Activated naive CD8-positive, alpha-beta T cell (primary cell): Measurements from ENCODE around the gene TAS2R7.
"Not testable (repeated sequence)": the region's sequence is repeated elsewhere in the genome, so short reads cannot be mapped to it uniquely, and the experiment has no call there.

Experiments
- H3K27ac Mint-ChIP-seq: one replicate; pipeline ENCODE4 v1.8.0; 2021; ENCODE audit warnings: mixed read lengths
- H3K27me3 Mint-ChIP-seq: one replicate; pipeline ENCODE4 v1.8.0; 2021; ENCODE audit warnings: mixed read lengths
- H3K36me3 Mint-ChIP-seq: one replicate; pipeline ENCODE4 v1.8.0; 2021; ENCODE audit warnings: mixed read lengths
- H3K4me1 Mint-ChIP-seq: one replicate; pipeline ENCODE4 v1.8.0; 2021; ENCODE audit warnings: low read depth, mixed read lengths
- H3K4me3 Mint-ChIP-seq: one replicate; pipeline ENCODE4 v1.8.0; 2021; ENCODE audit warnings: mild to moderate bottlenecking, mixed read lengths
- H3K9me3 Mint-ChIP-seq: one replicate; pipeline ENCODE4 v1.8.0; 2021; ENCODE audit warnings: low read depth, mixed read lengths

The TAS2R7 gene, protein sequence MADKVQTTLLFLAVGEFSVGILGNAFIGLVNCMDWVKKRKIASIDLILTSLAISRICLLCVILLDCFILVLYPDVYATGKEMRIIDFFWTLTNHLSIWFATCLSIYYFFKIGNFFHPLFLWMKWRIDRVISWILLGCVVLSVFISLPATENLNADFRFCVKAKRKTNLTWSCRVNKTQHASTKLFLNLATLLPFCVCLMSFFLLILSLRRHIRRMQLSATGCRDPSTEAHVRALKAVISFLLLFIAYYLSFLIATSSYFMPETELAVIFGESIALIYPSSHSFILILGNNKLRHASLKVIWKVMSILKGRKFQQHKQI

DNA sequence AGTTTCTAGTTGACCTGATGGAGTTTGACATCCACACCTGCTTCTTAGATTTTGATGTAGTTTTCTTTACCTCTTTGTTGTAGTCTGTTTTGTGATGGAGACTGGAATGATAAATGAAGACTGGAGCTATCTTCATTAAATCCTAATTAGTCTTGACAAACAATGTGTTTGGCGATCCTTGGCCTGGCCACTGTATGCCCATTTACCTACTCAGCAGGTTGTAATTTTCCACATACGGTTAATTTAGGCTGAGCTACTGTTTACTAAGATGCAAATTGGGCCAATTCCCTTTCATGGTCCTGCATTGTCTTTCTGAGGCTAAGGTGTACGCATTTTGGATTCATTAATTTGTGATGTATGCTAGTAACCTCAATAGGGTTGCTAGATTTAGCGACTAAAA lies at the start of gene TAS2R7:
TAS2R7 (minus strand) TSS at position 41 of the 400 bp plus-strand sequence. CDS start 57 bp downstream, outside the sequence.
- Mint-ChIP-seq H3K9me3 (no peaks in the 10 kb centered on the region), H3K4me3 (no peak within 1 kb of the TSS), H3K27ac (no peak within 1 kb of the TSS), H3K4me1 (no peaks in the 10 kb centered on the region), H3K27me3 (peaks cover 31% of the 10 kb centered on the region), H3K36me3 (no peaks in the 10 kb centered on the region)

DNA sequence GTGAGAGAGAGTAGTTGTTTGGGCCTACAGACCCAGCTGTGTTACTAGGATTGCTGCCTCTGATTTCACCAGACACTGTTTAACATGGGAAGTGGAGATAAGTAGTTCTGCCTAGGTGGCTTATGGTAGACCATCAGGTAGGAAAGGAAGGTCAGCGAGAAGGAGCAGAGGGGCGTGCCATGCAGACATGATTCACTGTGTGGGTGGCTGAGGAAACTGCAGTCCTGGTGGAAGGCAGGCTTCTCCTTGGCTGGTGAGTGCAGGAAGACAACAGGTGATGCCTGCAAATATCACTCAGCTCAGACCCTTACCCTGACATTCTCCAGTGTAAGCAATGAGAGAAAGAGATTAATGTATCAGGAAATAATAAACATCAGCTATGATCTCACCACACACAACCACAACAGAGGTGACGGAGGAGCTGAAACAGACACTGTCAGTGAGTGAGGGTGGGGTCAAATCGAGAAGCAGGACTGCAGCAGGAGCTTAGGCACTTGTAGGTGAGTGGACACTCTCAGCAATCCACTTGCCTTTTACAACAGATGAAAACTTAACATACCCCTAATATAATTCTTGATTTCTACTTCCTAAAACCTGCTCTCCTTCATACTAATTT lies 48.9 kb upstream of the TAS2R7 start:
- H3K36me3 Mint-ChIP-seq = peaks cover 31% of the 10 kb centered on the region
- peaks cover 45% of the 10 kb centered on the region for H3K4me1 Mint-ChIP-seq
- no peak overlapping the region for H3K4me3 Mint-ChIP-seq
- no peaks in the 10 kb centered on the region for H3K9me3 Mint-ChIP-seq
- no peaks in the 10 kb centered on the region for H3K27me3 Mint-ChIP-seq
- H3K27ac Mint-ChIP-seq = no peak overlapping the region

DNA sequence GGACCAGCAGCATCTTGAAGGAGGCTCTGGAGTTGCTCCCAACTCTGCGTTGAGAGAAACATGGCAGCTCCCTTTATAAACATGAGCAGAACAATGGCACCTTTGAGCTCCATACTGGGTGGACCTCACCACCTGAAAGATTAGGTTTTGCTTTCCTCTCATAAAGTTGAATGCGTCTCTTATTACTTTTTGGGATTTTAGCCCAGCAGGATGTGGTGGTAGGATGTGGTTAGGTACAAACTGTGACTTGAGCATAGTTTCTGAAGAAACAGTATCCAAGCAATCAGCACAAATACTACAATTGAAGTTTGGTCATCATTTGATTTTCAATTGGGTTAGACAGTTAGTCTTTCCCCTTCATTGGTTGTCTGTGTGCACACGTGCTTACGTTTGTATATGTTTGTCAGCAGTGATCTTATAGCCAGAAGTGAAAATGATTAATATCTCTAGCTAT lies 47.0 kb upstream of the TAS2R7 start, which contains the start of gene PRR4:
PRR4 (minus strand) TSS at position 51 of the 454 bp plus-strand sequence; CDS start at position 13, 38 bp downstream.
- Mint-ChIP-seq H3K4me3 (no peak within 1 kb of the TSS), H3K4me1 (peaks cover 42% of the 10 kb centered on the region), H3K36me3 (peaks cover 31% of the 10 kb centered on the region), H3K27ac (no peak within 1 kb of the TSS), H3K9me3 (no peaks in the 10 kb centered on the region), H3K27me3 (no peaks in the 10 kb centered on the region)

DNA sequence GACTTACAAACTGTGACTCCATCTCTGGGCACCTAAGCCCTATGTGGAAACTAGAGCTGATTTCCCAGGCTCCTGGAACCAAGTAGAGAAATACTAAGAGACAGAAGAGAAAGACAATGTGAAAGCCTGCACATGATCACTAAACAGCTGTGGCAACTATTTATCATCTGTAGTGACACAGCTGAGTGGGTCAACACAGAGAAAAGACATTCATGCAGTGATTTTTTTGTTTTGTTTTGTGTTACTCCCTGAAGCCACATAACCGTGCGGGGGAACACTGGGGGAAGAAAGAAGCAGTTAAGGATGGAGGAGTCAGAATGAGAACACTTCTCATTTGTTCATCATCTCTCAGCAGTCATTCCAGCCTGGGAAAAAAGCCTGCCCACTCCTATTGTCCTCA lies 45.3 kb upstream of the TAS2R7 start:
- Mint-ChIP-seq H3K4me1 (peaks cover 37% of the 10 kb centered on the region), H3K36me3 (peaks cover 39% of the 10 kb centered on the region), H3K4me3 (no peak overlapping the region), H3K27me3 (no peaks in the 10 kb centered on the region), H3K27ac (no peak overlapping the region), H3K9me3 (no peaks in the 10 kb centered on the region)

DNA sequence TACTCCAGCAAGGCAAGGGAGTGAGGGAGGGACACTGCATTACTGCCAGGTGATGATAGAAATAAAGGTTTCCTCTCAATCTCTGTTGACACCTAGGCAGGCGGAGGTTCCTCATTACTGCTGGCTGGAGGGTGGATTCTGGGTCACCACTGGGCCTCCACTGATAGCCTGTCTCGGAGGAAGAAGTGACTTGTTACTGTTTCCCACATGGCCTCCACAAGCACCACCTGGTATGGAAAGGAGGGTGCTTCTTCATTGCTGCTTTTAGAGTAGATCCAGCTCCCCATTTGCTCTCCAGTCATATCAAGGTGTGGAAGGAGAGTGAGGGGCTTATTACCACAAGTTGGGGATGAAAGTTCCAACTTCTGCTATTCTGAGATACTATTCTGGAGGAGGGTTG lies 40.4 kb upstream of the TAS2R7 start:
- H3K27ac Mint-ChIP-seq = no peak overlapping the region
- no peaks in the 10 kb centered on the region for H3K9me3 Mint-ChIP-seq
- H3K27me3 Mint-ChIP-seq = no peaks in the 10 kb centered on the region

DNA sequence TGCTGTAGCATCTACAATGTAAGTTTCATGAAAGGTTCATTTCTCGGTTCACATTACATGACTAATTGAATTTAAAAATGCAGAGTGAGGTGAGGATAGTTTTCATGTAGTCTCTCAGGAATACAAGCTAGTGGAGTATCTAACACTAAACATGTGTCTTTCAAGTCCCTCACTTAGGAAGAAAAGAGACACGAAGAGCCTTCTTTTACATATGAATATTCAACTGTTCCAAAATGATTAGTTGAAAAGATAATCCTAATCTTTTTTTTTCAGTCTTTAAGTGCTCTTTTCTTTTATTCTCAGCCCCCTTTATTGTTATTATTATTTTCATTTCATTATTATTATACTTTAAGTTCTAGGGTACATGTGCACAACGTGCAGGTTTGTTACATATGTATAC lies 36.0 kb upstream of the TAS2R7 start:
- H3K4me3 Mint-ChIP-seq = no peak overlapping the region
- no peaks in the 10 kb centered on the region for H3K4me1 Mint-ChIP-seq
- no peak overlapping the region for H3K27ac Mint-ChIP-seq
- no peaks in the 10 kb centered on the region for H3K27me3 Mint-ChIP-seq
- peaks cover 12% of the 10 kb centered on the region for H3K36me3 Mint-ChIP-seq
- peaks cover 5% of the 10 kb centered on the region for H3K9me3 Mint-ChIP-seq

More for the DNA sequence above, 40.4 kb upstream of the TAS2R7 start:
- H3K36me3 Mint-ChIP-seq = peaks cover 29% of the 10 kb centered on the region
- H3K4me3 Mint-ChIP-seq = no peak overlapping the region
- no peaks in the 10 kb centered on the region for H3K4me1 Mint-ChIP-seq

DNA sequence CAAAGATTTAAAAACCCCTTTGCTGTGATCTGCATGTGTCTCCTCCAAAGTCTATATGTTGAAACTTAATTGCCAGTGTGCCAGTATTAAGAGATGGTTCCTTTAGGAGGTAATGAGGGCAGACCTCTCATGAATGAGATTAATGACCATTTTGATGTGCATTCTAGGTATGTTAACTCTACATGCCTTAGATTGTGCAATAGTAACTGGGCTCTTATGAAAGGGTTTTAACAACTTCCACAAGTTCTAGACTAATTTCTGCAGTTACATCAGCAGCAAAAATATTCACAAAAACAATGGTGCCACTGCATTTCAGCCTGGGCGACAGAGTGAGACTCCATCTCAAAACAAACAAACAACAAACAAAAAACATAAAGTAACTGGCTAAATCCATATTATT lies 27.6 kb upstream of the TAS2R7 start:
- H3K9me3 Mint-ChIP-seq = no peaks in the 10 kb centered on the region
- H3K4me3 Mint-ChIP-seq = no peak overlapping the region
- H3K27me3 Mint-ChIP-seq = no peaks in the 10 kb centered on the region
- H3K36me3 Mint-ChIP-seq = peaks cover 2% of the 10 kb centered on the region
- H3K4me1 Mint-ChIP-seq = no peaks in the 10 kb centered on the region
- H3K27ac Mint-ChIP-seq = no peak overlapping the region

DNA sequence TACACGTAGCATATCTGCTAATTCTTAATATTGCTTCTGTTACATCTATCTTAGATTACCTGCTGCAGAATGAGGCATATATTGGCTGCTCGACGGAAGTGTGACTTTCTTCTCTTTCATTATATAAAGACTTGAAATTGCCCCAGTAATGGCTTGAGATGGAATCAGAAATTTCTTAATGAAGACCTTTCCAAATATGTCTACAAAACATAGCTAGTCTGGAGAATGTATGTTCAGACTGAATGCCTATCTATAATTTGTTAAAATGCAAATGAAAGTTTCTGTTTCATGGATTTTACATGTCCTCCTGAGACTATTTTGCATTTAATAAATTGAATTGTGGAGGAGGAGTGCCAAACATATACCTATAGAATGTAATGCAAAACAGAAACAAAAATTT lies 23.8 kb upstream of the TAS2R7 start, which contains the start of gene TAS2R10:
TAS2R10 (minus strand) TSS at position 101 of the 400 bp plus-strand sequence; CDS start at position 12, 89 bp downstream.
- Mint-ChIP-seq H3K27me3 (no peaks in the 10 kb centered on the region), H3K4me3 (no peak within 1 kb of the TSS), H3K36me3 (peaks cover 2% of the 10 kb centered on the region), H3K9me3 (no peaks in the 10 kb centered on the region), H3K4me1 (no peaks in the 10 kb centered on the region), H3K27ac (no peak within 1 kb of the TSS)

DNA sequence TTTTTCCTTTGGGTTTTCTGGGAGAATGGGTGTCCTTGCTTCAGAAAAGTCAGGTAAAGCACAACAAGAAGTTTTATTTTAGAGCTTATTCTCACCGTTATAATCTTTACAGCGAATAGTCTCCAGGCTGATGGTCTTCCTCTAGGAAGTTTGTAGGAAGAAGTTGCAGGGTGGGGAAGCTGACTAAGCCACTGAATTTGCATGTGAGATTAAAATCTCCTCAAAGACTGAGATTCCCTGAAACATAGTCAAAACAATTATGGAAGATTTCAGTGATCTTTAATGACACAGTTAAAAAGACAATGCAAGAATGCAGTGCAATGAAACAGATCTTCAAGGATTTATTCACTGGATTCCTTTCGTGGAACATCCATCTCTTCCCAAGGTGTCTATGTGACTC lies 22.5 kb upstream of the TAS2R7 start:
- no peaks in the 10 kb centered on the region for H3K4me1 Mint-ChIP-seq

DNA sequence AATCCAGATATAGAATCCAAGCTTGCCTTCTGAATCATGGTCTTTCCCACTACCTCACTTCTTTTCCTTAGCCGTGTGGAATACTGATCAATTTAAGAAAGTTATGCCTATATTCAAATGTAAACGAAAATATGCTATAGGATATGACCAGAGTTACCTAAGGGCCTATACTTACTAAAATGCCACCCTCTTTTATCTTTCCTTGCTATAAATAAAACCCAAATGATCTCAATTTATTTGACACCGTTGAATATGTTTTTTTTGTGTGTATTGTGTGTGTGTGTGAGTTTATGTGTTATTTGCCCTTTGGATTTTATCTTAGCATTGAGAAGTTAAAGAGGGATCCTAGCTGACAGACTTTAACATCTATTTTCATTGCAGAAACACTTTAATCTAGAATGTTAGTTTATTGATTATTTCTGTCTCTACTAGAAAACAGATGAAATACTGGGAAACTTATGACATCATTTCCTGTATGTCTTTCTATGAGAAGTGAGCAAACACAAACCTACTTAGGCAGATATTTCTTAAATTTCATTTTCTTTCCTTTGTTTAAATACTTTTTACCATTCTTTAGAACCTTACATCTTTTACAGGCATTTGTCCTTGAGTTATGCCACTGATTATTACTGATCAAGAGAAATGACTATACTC lies 9.6 kb upstream of the TAS2R7 start:
- Mint-ChIP-seq H3K27ac (no peak overlapping the region), H3K4me3 (no peak overlapping the region), H3K4me1 (no peaks in the 10 kb centered on the region), H3K9me3 (no peaks in the 10 kb centered on the region), H3K36me3 (no peaks in the 10 kb centered on the region), H3K27me3 (peaks cover 19% of the 10 kb centered on the region)

More for the DNA sequence above, 22.5 kb upstream of the TAS2R7 start:
- Mint-ChIP-seq H3K27ac (no peak overlapping the region), H3K36me3 (no peaks in the 10 kb centered on the region), H3K9me3 (no peaks in the 10 kb centered on the region), H3K27me3 (no peaks in the 10 kb centered on the region), H3K4me3 (no peak overlapping the region)

DNA sequence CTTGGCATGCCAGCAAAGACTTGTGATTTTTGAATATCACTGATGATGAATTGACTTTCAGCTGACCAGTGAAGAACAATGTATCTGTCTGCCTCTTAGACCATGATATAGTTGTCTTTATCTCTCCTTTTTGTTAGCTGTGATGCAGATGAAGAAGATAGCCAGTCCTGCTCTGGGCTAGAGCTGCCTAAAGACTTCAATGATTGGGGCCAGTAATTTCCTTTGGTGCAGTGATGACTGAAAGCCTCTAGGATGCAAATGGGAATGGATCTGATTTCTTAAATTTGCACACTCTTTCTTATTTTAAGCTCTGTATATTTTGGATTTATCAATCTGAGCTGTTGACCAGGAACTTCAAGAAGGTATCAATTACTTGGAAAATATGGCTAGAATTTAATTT lies 7.6 kb upstream of the TAS2R7 start, which contains the start of gene TAS2R9:
TAS2R9 (minus strand) TSS at position 101 of the 400 bp plus-strand sequence; CDS start at position 8, 93 bp downstream.
- no peaks in the 10 kb centered on the region for H3K36me3 Mint-ChIP-seq
- H3K9me3 Mint-ChIP-seq = no peaks in the 10 kb centered on the region
- H3K4me1 Mint-ChIP-seq = no peaks in the 10 kb centered on the region
- H3K27me3 Mint-ChIP-seq = peaks cover 26% of the 10 kb centered on the region
- no peak within 1 kb of the TSS for H3K4me3 Mint-ChIP-seq
- H3K27ac Mint-ChIP-seq = no peak within 1 kb of the TSS

DNA sequence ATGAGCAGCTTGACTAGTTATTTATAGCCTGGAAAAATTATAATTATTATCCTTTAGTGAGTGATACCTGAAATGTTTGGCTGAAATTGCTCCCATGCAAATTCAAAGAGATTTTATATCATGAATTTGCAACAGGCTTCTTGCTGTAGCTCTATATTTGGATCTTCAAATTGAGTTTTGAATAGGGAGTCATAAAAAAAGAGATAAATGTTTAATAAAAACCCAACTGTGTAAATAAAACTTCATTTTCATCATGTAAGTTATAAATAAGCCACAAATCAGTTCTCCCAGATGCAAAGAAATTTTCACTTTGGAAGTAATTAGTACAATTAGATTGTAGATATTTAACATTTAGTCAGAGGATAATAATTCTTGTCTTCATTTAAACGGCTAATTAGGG lies 4.8 kb upstream of the TAS2R7 start, which contains the start of gene TAS2R8:
TAS2R8 (minus strand) TSS at position 101 of the 400 bp plus-strand sequence. CDS start 306 bp downstream, outside the sequence.
- Mint-ChIP-seq H3K27ac (no peak within 1 kb of the TSS), H3K36me3 (no peaks in the 10 kb centered on the region), H3K4me1 (no peaks in the 10 kb centered on the region), H3K9me3 (no peaks in the 10 kb centered on the region), H3K4me3 (no peak within 1 kb of the TSS), H3K27me3 (peaks cover 28% of the 10 kb centered on the region)

DNA sequence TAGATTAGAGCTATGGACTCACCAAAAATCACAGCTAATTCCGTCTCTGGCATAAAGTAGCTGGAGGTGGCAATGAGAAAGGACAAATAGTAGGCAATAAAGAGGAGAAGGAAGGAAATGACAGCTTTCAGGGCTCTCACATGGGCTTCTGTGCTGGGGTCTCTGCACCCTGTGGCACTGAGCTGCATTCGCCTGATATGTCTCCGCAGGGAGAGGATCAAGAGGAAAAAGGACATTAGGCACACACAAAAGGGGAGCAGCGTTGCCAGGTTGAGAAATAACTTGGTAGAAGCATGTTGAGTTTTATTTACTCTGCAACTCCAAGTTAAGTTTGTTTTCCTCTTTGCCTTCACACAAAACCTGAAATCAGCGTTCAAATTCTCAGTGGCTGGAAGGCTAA lies 686 bp downstream of the TAS2R7 start:
- H3K27ac Mint-ChIP-seq = no peak overlapping the region
- no peaks in the 10 kb centered on the region for H3K36me3 Mint-ChIP-seq
- no peaks in the 10 kb centered on the region for H3K4me1 Mint-ChIP-seq
- H3K27me3 Mint-ChIP-seq = peaks cover 31% of the 10 kb centered on the region
- no peak overlapping the region for H3K4me3 Mint-ChIP-seq
- H3K9me3 Mint-ChIP-seq = no peaks in the 10 kb centered on the region

DNA sequence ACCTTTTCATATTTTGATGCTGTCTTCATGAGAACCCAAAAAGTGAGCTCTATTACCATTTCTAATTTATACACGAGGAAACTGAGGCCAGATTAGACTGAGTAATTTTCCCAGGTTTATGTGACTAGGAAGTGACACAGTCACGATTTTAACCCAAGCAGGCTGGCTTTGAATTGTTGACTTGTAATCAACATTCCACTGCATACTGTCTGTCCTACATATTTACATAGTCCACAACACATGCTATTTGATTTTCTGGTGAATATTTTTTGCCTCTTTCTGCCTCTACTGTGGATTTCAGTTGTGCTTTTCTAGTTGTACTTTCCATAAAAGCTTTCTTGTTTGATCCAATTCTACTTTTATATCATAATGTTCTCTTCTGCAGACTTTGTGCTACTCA lies 8.2 kb downstream of the TAS2R7 start:
- H3K4me3 Mint-ChIP-seq = no peak overlapping the region
- H3K9me3 Mint-ChIP-seq = no peaks in the 10 kb centered on the region
- H3K4me1 Mint-ChIP-seq = no peaks in the 10 kb centered on the region
- peaks cover 2% of the 10 kb centered on the region for H3K27me3 Mint-ChIP-seq
- peaks cover 3% of the 10 kb centered on the region for H3K36me3 Mint-ChIP-seq
- no peak overlapping the region for H3K27ac Mint-ChIP-seq

DNA sequence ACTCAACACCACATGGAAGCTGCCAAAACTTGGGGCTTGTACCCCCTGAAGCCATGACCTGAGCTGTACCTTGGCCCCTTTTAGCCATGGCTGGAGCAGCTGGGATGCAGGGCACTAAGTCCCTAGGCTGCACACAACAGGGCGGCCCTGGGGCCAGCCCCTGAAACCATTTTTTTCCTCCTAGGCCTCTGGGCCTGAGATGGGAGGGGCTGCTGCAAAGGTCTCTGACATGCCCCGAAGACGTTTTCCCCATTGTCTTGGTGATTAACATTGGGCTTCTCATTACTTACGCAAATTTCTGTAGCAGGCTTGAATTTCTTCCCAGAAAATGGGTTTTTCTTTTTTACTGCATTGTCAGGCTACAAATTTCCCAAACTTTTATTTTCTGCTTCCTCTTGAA lies 10.7 kb downstream of the TAS2R7 start:
- not testable (repeated sequence) for H3K27ac Mint-ChIP-seq, H3K4me3 Mint-ChIP-seq, H3K4me1 Mint-ChIP-seq, H3K27me3 Mint-ChIP-seq, H3K36me3 Mint-ChIP-seq, H3K9me3 Mint-ChIP-seq
